Prostate gland (tissue), 2 donors: ENCODE results near the gene HAND2.

Experiments used
- POLR2A ChIP-seq: fragments of 450-650 bp; IDR thresholded peaks from one replicate; pipeline ENCODE4 v1.6.1; 2016; ENCODE audit warnings: antibody characterized with exemption, mild to moderate bottlenecking
- POLR2AphosphoS5 ChIP-seq: sonication (generic); formaldehyde crosslinking; IDR thresholded peaks from one replicate; pipeline ENCODE4 v1.6.1; 2017; ENCODE audit warnings: antibody characterized with exemption
- TF ChIP-seq, protein P1 (sequence below), 4 experiments: fragments of 200-600 bp in 2 of 4; fragments of 450-650 bp in 2 of 4; sonication (generic) in 2 of 4; IDR thresholded peaks; 1 replicate in 3 of 4; 2 replicates in 1 of 4; pipeline ENCODE4 v1.5.1; 2016 to 2019; ENCODE audit warnings: antibody characterized with exemption in 4 of 4, mild to moderate bottlenecking in 2 of 4, moderate library complexity in 2 of 4

- TF ChIP-seq, protein P1, sequence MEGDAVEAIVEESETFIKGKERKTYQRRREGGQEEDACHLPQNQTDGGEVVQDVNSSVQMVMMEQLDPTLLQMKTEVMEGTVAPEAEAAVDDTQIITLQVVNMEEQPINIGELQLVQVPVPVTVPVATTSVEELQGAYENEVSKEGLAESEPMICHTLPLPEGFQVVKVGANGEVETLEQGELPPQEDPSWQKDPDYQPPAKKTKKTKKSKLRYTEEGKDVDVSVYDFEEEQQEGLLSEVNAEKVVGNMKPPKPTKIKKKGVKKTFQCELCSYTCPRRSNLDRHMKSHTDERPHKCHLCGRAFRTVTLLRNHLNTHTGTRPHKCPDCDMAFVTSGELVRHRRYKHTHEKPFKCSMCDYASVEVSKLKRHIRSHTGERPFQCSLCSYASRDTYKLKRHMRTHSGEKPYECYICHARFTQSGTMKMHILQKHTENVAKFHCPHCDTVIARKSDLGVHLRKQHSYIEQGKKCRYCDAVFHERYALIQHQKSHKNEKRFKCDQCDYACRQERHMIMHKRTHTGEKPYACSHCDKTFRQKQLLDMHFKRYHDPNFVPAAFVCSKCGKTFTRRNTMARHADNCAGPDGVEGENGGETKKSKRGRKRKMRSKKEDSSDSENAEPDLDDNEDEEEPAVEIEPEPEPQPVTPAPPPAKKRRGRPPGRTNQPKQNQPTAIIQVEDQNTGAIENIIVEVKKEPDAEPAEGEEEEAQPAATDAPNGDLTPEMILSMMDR (IDR thresholded peaks at IDR 0.05) = no peak
- TF ChIP-seq POLR2AphosphoS5 = no peak
- TF ChIP-seq POLR2A = no peak
Measured at GRCh38 chr4:173509036-173510001, 20.7 kb downstream of the HAND2 start.
